GM12878 (cell line): ENCODE data around the gene STAG1. TPM values are rescaled to one million over a fixed set of nuclear protein-coding genes. Genes with fewer than 3 reads are reported as not detected.

Experiments
- ATAC-seq: fragments of 200-7000 bp; cut with Tn5 transposase; 3 replicates; pipeline ENCODE4 v1.9.1; 2020; ENCODE audit warnings: mild to moderate bottlenecking, moderate library complexity
- BruUV-seq: library from RNA; stranded (reverse); fragments of 400-500 nt; replicated peaks from 2 replicates; lab custom pipeline; 2021; lab: Mats Ljungman, UMichigan
- CTCF ChIA-PET: fragments of 300-600 bp; sonication (Branson Sonifier 250); formaldehyde crosslinking; extraction: SDS; loops from one replicate; lab custom pipeline; 2021; ENCODE audit warnings: inconsistent platforms; lab: Yijun Ruan, JAX
- POLR2A ChIA-PET: fragments of 350-600 bp; formaldehyde crosslinking; extraction: SDS; loops from one replicate; lab custom pipeline; 2021; ENCODE audit warnings: inconsistent platforms; lab: Charles Lee
- RAD21 ChIA-PET: fragments of 300-600 bp; sonication (Branson Sonifier 250); formaldehyde crosslinking; loops from one replicate; lab custom pipeline; 2023; ENCODE audit warnings: antibody characterized with exemption; ENCODE audit not compliant: unreplicated experiment; lab: Charles Lee
- SMC1A ChIA-PET: fragments of 300-600 bp; sonication (Branson Sonifier 250); formaldehyde crosslinking; loops from one replicate; lab custom pipeline; 2023; ENCODE audit not compliant: unreplicated experiment, uncharacterized antibody; lab: Charles Lee
- DNase-seq: peaks from one replicate; pipeline ENCODE4 v3.0.0-alpha.2; 2011; ENCODE audit warnings: low read depth, low spot score
- FAIRE-seq: peaks from 3 replicates; lab custom pipeline; 2011; peaks lifted over from hg19 to GRCh38; lab: Jason Lieb, UNC
- H2AFZ ChIP-seq: 2 replicates; pipeline ENCODE4 v1.6.0; 2011; ENCODE audit warnings: low read depth, low read length, control low read depth; ENCODE audit not compliant: control insufficient read depth
- H3K27ac ChIP-seq: 2 replicates; pipeline ENCODE4 v1.5.1; 2011; ENCODE audit warnings: control low read depth; ENCODE audit not compliant: control insufficient read depth, insufficient read depth
- H3K27me3 ChIP-seq, 2 experiments: replicated peaks in 1 of 2; 2 replicates each; pipeline versions ENCODE4 v1.6.0 to v1.6.1; 2011; ENCODE audit warnings: low read length in 1 of 2; ENCODE audit not compliant: control insufficient read depth in 2 of 2, insufficient read depth in 2 of 2
- H3K36me3 ChIP-seq, 2 experiments: 2 replicates each; pipeline ENCODE4 v1.5.1; 2011; ENCODE audit warnings: low read length in 1 of 2; ENCODE audit not compliant: control insufficient read depth in 2 of 2, insufficient read depth in 2 of 2
- H3K4me1 ChIP-seq: 2 replicates; pipeline ENCODE4 v1.6.1; 2011; ENCODE audit warnings: mild to moderate bottlenecking, low read length, moderate library complexity, mixed read lengths; ENCODE audit not compliant: control insufficient read depth, insufficient read depth
- H3K4me2 ChIP-seq: 2 replicates; pipeline ENCODE4 v1.6.0; 2011; ENCODE audit warnings: control low read depth; ENCODE audit not compliant: control insufficient read depth, insufficient read depth
- H3K4me3 ChIP-seq: fragments of 200-600 bp; sonication (generic); 2 replicates; pipeline ENCODE4 v1.5.1; 2016
- H3K79me2 ChIP-seq: 2 replicates; pipeline ENCODE4 v1.6.0; 2011; ENCODE audit warnings: low read length; ENCODE audit not compliant: control insufficient read depth, insufficient read depth
- H3K9ac ChIP-seq: 2 replicates; pipeline ENCODE4 v1.8.0; 2011; ENCODE audit warnings: low read length, control low read depth, mixed read lengths; ENCODE audit not compliant: control insufficient read depth, insufficient read depth
- H3K9me3 ChIP-seq: replicated peaks from 3 replicates; pipeline ENCODE4 v1.5.1; 2011; ENCODE audit warnings: mild to moderate bottlenecking, low read length; ENCODE audit not compliant: control insufficient read depth, insufficient read depth
- H4K20me1 ChIP-seq: 2 replicates; pipeline ENCODE4 v1.6.0; 2011; ENCODE audit not compliant: control insufficient read depth, insufficient read depth
- BMI1 ChIP-seq: fragments of 450-650 bp; IDR thresholded peaks from 2 replicates; pipeline ENCODE4 v1.6.1; 2016; ENCODE audit warnings: mild to moderate bottlenecking, moderate library complexity, borderline replicate concordance
- BRCA1 ChIP-seq: IDR thresholded peaks from 2 replicates; pipeline ENCODE4 v1.6.1; 2011; ENCODE audit warnings: low read depth, low read length, improper control_type of control experiment
- FOXM1 ChIP-seq: IDR thresholded peaks from 2 replicates; pipeline ENCODE4 v1.6.1; 2012; ENCODE audit warnings: low read depth, mild to moderate bottlenecking, inconsistent platforms, low read length, moderate library complexity
- RFX5 ChIP-seq: IDR thresholded peaks from 2 replicates; pipeline ENCODE4 v1.6.1; 2011; ENCODE audit warnings: low read depth, low read length, improper control_type of control experiment
- TCF12 ChIP-seq: IDR thresholded peaks from 2 replicates; pipeline ENCODE4 v1.6.1; 2011; ENCODE audit warnings: low read depth, mild to moderate bottlenecking, low read length
- TCF7 ChIP-seq: IDR thresholded peaks from 2 replicates; pipeline ENCODE4 v1.6.1; 2014; ENCODE audit warnings: antibody characterized with exemption, borderline replicate concordance
- WRNIP1 ChIP-seq: IDR thresholded peaks from 2 replicates; pipeline ENCODE4 v1.6.1; 2011; ENCODE audit warnings: low read depth, low read length, improper control_type of control experiment, borderline replicate concordance
- YY1 ChIP-seq: IDR thresholded peaks from 2 replicates; pipeline ENCODE4 v1.6.1; 2011; ENCODE audit warnings: low read depth, mild to moderate bottlenecking, low read length
- ZBED1 ChIP-seq: IDR thresholded peaks from 2 replicates; pipeline ENCODE4 v1.6.1; 2016; ENCODE audit warnings: borderline replicate concordance
- ZZZ3 ChIP-seq: IDR thresholded peaks from 2 replicates; pipeline ENCODE4 v1.6.1; 2011; ENCODE audit warnings: low read depth; ENCODE audit not compliant: control insufficient read depth, insufficient read length
- WGBS: methylation state at CpG from one replicate; pipeline ENCODE4 v1.1.6; 2016; ENCODE audit warnings: low lambda C conversion rate; ENCODE audit not compliant: insufficient replicate concordance, insufficient coverage; ENCODE audit errors: missing lambda C conversion rate; 5-methylcytosine and 5-hydroxymethylcytosine counted together
- in situ Hi-C: fragments of 300-500 bp; cut with MboI; formaldehyde crosslinking; loops from 9 replicates; pipeline ENCODE4 v1.14.3; 2018; ENCODE audit warnings: mixed read lengths
- intact Hi-C: fragments of 100-400 bp; cut with micrococcal nuclease; formaldehyde crosslinking; loops from one replicate; pipeline ENCODE4 v1.14.2; 2022; ENCODE audit not compliant: unreplicated experiment
- polyA plus RNA-seq, 11 experiments: library from polyadenylated mRNA; depleted of rRNA in 4 of 11; unstranded in 6 of 11; stranded (reverse) in 5 of 11; fragments of >200 nt; fragmentation: Nextera tagmentation in 4 of 11; fragmentation: Illumina TruSeq in 1 of 11; extraction: Ambion mirVana in 4 of 11; extraction: Trizol in 1 of 11; gene quantifications; 1 replicate in 1 of 11; 2 replicates in 10 of 11; pipeline versions ENCODE4 v1.2.1 to v1.2.3, GENCODE V29; 2011 to 2016; ENCODE audit warnings: inconsistent platforms in 2 of 11, missing spikeins in 2 of 11, low read depth in 1 of 11
- total RNA-seq, 4 experiments: library from RNA; depleted of rRNA in 3 of 4; stranded (reverse); fragments of >200 nt in 3 of 4; fragmentation: Illumina TruSeq in 1 of 4; extraction: Trizol in 1 of 4; gene quantifications; 2 replicates each; pipeline versions ENCODE4 v1.2.1 to v1.2.3, GENCODE V29; 2013 to 2021
- TF ChIP-seq, protein P1 (sequence below): IDR thresholded peaks from 2 replicates; pipeline ENCODE4 v1.6.1; 2012; ENCODE audit warnings: low read depth, low read length, improper control_type of control experiment
- TF ChIP-seq, protein P2 (sequence below): fragments of 450-650 bp; IDR thresholded peaks from 2 replicates; pipeline ENCODE4 v1.6.1; 2017; ENCODE audit warnings: mild to moderate bottlenecking, low read depth, inconsistent platforms; ENCODE audit not compliant: poor library complexity, severe bottlenecking
- TF ChIP-seq, protein P3 (sequence below): IDR thresholded peaks from 2 replicates; pipeline ENCODE4 v1.6.1; 2011; ENCODE audit warnings: mild to moderate bottlenecking, low read depth, low read length, moderate library complexity; ENCODE audit not compliant: insufficient replicate concordance

The STAG1 gene
- total and polyA plus RNA-seq, 10 of the 15 experiments (the other 5 are each of a cell fraction or from before 2014, with no cell fraction given) = 4.4 to 30.1 (median 20.2) TPM

DNA sequence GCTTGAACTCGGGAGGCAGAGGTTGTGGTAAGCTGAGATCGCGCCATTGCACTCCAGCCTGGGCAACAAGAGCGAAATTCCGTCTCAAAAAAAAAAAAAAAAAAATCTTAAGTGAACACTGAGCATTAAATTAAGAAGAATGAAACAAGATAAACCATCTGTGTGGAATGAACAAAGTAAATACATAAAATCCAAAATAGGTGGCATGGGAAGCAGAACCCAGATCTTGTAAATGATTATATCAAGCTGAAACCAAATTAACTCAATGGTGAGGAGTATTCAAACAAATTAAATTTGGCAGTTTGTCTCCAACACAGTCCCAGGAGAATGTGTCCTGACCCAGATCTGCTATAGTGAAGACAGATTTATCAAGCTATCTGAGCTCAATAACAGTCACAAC is 32.1 kb downstream of the STAG1 start:
- Histone ChIP-seq H3K9ac (no peak overlapping the region), H3K4me2 (no peak overlapping the region), H3K27me3 (no peaks in the 10 kb centered on the region), H3K79me2 (peaks cover 34% of the 10 kb centered on the region), H3K4me1 (no peaks in the 10 kb centered on the region), H3K27ac (no peak overlapping the region), H3K9me3 (no peaks in the 10 kb centered on the region; the same call in 2 of the 3 replicates), H4K20me1 (no peaks in the 10 kb centered on the region), H3K4me3 (no peak overlapping the region), H3K36me3 (no peaks in the 10 kb centered on the region; a peak in 1 of 4 replicates), H2AFZ (no peak overlapping the region)
- POLR2A ChIA-PET = interaction anchor here (0.5 to 0.7 kb wide), 3 partner anchors 13 to 81 kb away, joined by 3 to 6 read pairs (median 3); no protein-coding TSS in a partner anchor
- TF ChIP-seq ZBED1 (no peak), YY1 (no peak), TCF12 (no peak), ZZZ3 (no peak), RFX5 (no peak), BMI1 (no peak), WRNIP1 (no peak), FOXM1 (no peak), TCF7 (no peak), BRCA1 (no peak)
- TF ChIP-seq, protein P1, sequence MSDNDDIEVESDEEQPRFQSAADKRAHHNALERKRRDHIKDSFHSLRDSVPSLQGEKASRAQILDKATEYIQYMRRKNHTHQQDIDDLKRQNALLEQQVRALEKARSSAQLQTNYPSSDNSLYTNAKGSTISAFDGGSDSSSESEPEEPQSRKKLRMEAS = no peak
- TF ChIP-seq, protein P2, sequence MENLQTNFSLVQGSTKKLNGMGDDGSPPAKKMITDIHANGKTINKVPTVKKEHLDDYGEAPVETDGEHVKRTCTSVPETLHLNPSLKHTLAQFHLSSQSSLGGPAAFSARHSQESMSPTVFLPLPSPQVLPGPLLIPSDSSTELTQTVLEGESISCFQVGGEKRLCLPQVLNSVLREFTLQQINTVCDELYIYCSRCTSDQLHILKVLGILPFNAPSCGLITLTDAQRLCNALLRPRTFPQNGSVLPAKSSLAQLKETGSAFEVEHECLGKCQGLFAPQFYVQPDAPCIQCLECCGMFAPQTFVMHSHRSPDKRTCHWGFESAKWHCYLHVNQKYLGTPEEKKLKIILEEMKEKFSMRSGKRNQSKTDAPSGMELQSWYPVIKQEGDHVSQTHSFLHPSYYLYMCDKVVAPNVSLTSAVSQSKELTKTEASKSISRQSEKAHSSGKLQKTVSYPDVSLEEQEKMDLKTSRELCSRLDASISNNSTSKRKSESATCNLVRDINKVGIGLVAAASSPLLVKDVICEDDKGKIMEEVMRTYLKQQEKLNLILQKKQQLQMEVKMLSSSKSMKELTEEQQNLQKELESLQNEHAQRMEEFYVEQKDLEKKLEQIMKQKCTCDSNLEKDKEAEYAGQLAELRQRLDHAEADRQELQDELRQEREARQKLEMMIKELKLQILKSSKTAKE = no peak
- TF ChIP-seq, protein P3, sequence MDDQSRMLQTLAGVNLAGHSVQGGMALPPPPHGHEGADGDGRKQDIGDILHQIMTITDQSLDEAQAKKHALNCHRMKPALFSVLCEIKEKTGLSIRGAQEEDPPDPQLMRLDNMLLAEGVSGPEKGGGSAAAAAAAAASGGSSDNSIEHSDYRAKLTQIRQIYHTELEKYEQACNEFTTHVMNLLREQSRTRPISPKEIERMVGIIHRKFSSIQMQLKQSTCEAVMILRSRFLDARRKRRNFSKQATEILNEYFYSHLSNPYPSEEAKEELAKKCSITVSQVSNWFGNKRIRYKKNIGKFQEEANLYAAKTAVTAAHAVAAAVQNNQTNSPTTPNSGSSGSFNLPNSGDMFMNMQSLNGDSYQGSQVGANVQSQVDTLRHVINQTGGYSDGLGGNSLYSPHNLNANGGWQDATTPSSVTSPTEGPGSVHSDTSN = no peak
- intact Hi-C loops (no loop called here), in situ Hi-C loops (no loop called here)
- ATAC-seq (no peak), FAIRE-seq (no peak), DNase-seq (no peak)
- no TSS peak for BruUV-seq
- RAD21 ChIA-PET = interaction anchor here (1.1 kb wide), 1 partner anchor 10 kb away, joined by 4 read pairs; no protein-coding TSS in a partner anchor
- SMC1A ChIA-PET = interaction anchor here (0.7 to 1.3 kb wide), 5 partner anchors 9 to 95 kb away, joined by 3 to 5 read pairs (median 3); no protein-coding TSS in a partner anchor
- CTCF ChIA-PET = no interaction called here
- 91% methylated on average over 3 of the region's 5 CpGs for WGBS
